SK-N-SH (cell line): ENCODE measurements around the gene EYA3. TPM values are rescaled to one million over a fixed set of nuclear protein-coding genes. Genes with fewer than 3 reads are reported as not detected.

Source experiments
- CTCF ChIA-PET: fragments of 300-600, 350-600 bp; formaldehyde crosslinking; extraction: SDS; loops from one replicate; lab custom pipeline; 2021; lab: Yijun Ruan, JAX
- POLR2A ChIA-PET: fragments of 350-600 bp; sonication (Branson Sonifier 250); formaldehyde crosslinking; extraction: SDS; loops from one replicate; lab custom pipeline; 2020; ENCODE audit warnings: antibody characterized with exemption, inconsistent platforms; lab: Yijun Ruan, JAX
- DNase-seq: peaks from one replicate; pipeline ENCODE4 v3.0.0; 2012
- H2AFZ ChIP-seq: fragments of 200-600 bp; sonication (generic); 2 replicates; pipeline ENCODE4 v1.8.1; 2016; ENCODE audit warnings: antibody characterized with exemption, mild to moderate bottlenecking, low read depth
- H3F3A ChIP-seq: fragments of 200-600 bp; sonication (generic); replicated peaks from 2 replicates; pipeline ENCODE3; 2016; ENCODE audit warnings: antibody characterized with exemption, mild to moderate bottlenecking; ENCODE audit not compliant: insufficient read depth
- H3K27ac ChIP-seq, 2 experiments: fragments of 200-500 bp in 1 of 2; fragments of 200-600 bp in 1 of 2; sonication (Bioruptor generic) in 1 of 2; sonication (generic), shearing (Covaris generic) in 1 of 2; 2 replicates each; pipeline versions ENCODE4 v1.5.1 to v1.6.1; 2014 to 2016; ENCODE audit warnings: low read depth in 2 of 2, inconsistent platforms in 1 of 2, low read length in 1 of 2, mild to moderate bottlenecking in 1 of 2, mixed read lengths in 1 of 2
- H3K27me3 ChIP-seq: fragments of 200-600 bp; sonication (generic), shearing (Covaris generic); 2 replicates; pipeline ENCODE4 v1.6.1; 2016; ENCODE audit warnings: mixed run types; ENCODE audit not compliant: insufficient read depth
- H3K36me3 ChIP-seq, 2 experiments: fragments of 200-500 bp in 1 of 2; fragments of 200-600 bp in 1 of 2; sonication (Bioruptor generic) in 1 of 2; sonication (generic) in 1 of 2; replicated peaks in 1 of 2; 2 replicates each; pipeline versions ENCODE3 to v1.5.1; 2014 to 2016; ENCODE audit warnings: low read length in 1 of 2, mild to moderate bottlenecking in 1 of 2; ENCODE audit not compliant: insufficient read depth in 2 of 2, control insufficient read depth in 1 of 2
- H3K4me1 ChIP-seq, 2 experiments: fragments of 200-500 bp in 1 of 2; fragments of 200-600 bp in 1 of 2; sonication (Bioruptor generic) in 1 of 2; sonication (generic), shearing (Covaris generic) in 1 of 2; 2 replicates each; pipeline versions ENCODE4 v1.5.1 to v1.6.1; 2014 to 2016; ENCODE audit warnings: low read depth in 1 of 2, low read length in 1 of 2, mixed run types in 1 of 2; ENCODE audit not compliant: insufficient read depth in 2 of 2, control insufficient read depth in 1 of 2
- H3K4me2 ChIP-seq: fragments of 200-600 bp; sonication (generic), shearing (Covaris generic); 2 replicates; pipeline ENCODE4 v1.6.1; 2017; ENCODE audit warnings: mixed run types
- H3K4me3 ChIP-seq, 2 experiments: fragments of 200-500 bp in 1 of 2; fragments of 200-600 bp in 1 of 2; sonication (Bioruptor generic) in 1 of 2; sonication (generic), shearing (Covaris generic) in 1 of 2; 2 replicates each; pipeline versions ENCODE4 v1.5.1 to v1.8.1; 2014 to 2016; ENCODE audit warnings: low read depth in 2 of 2, inconsistent platforms in 1 of 2, low read length in 1 of 2, mild to moderate bottlenecking in 1 of 2, mixed read lengths in 1 of 2, moderate library complexity in 1 of 2
- H3K79me2 ChIP-seq: fragments of 200-600 bp; sonication (generic); 2 replicates; pipeline ENCODE4 v1.8.1; 2017; ENCODE audit warnings: mild to moderate bottlenecking; ENCODE audit not compliant: insufficient read depth
- H3K9ac ChIP-seq: fragments of 200-600 bp; sonication (generic); 2 replicates; pipeline ENCODE4 v1.6.1; 2017; ENCODE audit warnings: mixed run types
- H3K9me2 ChIP-seq: fragments of 200-600 bp; sonication (generic); 2 replicates; pipeline ENCODE4 v1.6.1; 2017; ENCODE audit warnings: mixed run types
- H3K9me3 ChIP-seq: fragments of 200-600 bp; sonication (generic); 2 replicates; pipeline ENCODE4 v1.6.1; 2017; ENCODE audit warnings: mixed run types, mild to moderate bottlenecking, moderate library complexity
- H4K20me1 ChIP-seq: fragments of 200-600 bp; sonication (generic); 2 replicates; pipeline ENCODE4 v1.6.1; 2017; ENCODE audit warnings: mild to moderate bottlenecking, mixed run types; ENCODE audit not compliant: insufficient read depth
- CHD2 ChIP-seq: fragments of 150-350 bp; IDR thresholded peaks from 2 replicates; pipeline ENCODE4 v1.6.1; 2018; ENCODE audit warnings: low read length; ENCODE audit not compliant: partially characterized antibody
- EP300 ChIP-seq, 2 experiments: IDR thresholded peaks; 2 replicates each; pipeline versions ENCODE4 v1.4.0 to v1.6.1; 2012; ENCODE audit warnings: borderline replicate concordance in 1 of 2, low read depth in 1 of 2, low read length in 1 of 2
- FOXM1 ChIP-seq: IDR thresholded peaks from 2 replicates; pipeline ENCODE4 v1.4.0; 2012; ENCODE audit warnings: low read depth, mild to moderate bottlenecking
- GABPA ChIP-seq: IDR thresholded peaks from 2 replicates; pipeline ENCODE4 v1.4.0; 2012; ENCODE audit warnings: low read depth, mild to moderate bottlenecking
- JUND ChIP-seq: IDR thresholded peaks from 2 replicates; pipeline ENCODE4 v1.4.0; 2012
- MEF2A ChIP-seq: IDR thresholded peaks from 2 replicates; pipeline ENCODE4 v1.4.0; 2012; ENCODE audit warnings: low read depth, borderline replicate concordance
- NRF1 ChIP-seq: IDR thresholded peaks from 2 replicates; pipeline ENCODE4 v1.6.1; 2012; ENCODE audit warnings: low read depth, mild to moderate bottlenecking, low read length
- POLR2AphosphoS5 ChIP-seq: IDR thresholded peaks from 2 replicates; pipeline ENCODE4 v1.6.1; 2012; ENCODE audit warnings: low read depth, low read length
- RXRA ChIP-seq: IDR thresholded peaks from 2 replicates; pipeline ENCODE4 v1.4.0; 2012; ENCODE audit warnings: low read depth, mild to moderate bottlenecking, borderline replicate concordance
- SIN3A ChIP-seq: IDR thresholded peaks from 2 replicates; pipeline ENCODE4 v1.6.1; 2012; ENCODE audit warnings: low read depth, mild to moderate bottlenecking, low read length, moderate library complexity, borderline replicate concordance
- SMC3 ChIP-seq: IDR thresholded peaks from 2 replicates; pipeline ENCODE4 v1.6.1; 2012; ENCODE audit warnings: low read depth, low read length, improper control_type of control experiment
- TAF1 ChIP-seq: IDR thresholded peaks from 2 replicates; pipeline ENCODE4 v1.6.1; 2012; ENCODE audit warnings: low read depth, mild to moderate bottlenecking, low read length, moderate library complexity, borderline replicate concordance
- TCF12 ChIP-seq: IDR thresholded peaks from 2 replicates; pipeline ENCODE4 v1.4.0; 2012
- TEAD4 ChIP-seq: IDR thresholded peaks from 2 replicates; pipeline ENCODE4 v1.4.0; 2012; ENCODE audit warnings: mild to moderate bottlenecking, borderline replicate concordance; ENCODE audit not compliant: insufficient read depth
- YY1 ChIP-seq: IDR thresholded peaks from 2 replicates; pipeline ENCODE4 v1.4.0; 2012; ENCODE audit warnings: low read depth, mild to moderate bottlenecking
- WGBS: methylation state at CpG from one replicate; pipeline ENCODE4 v1.1.6; 2017; ENCODE audit warnings: low lambda C conversion rate; 5-methylcytosine and 5-hydroxymethylcytosine counted together
- polyA plus RNA-seq, 3 experiments: library from polyadenylated mRNA; depleted of rRNA; stranded (reverse); fragments of >200 nt; gene quantifications; 2 replicates each; pipeline ENCODE4 v1.2.3, GENCODE V29; 2012
- TF ChIP-seq, protein P1 (sequence below): fragments of 200-600 bp; sonication (generic); IDR thresholded peaks from 2 replicates; pipeline ENCODE4 v1.6.1; 2017; ENCODE audit warnings: antibody characterized with exemption, mild to moderate bottlenecking, moderate library complexity
- TF ChIP-seq, protein P2 (sequence below): fragments of 150-350 bp; IDR thresholded peaks from 2 replicates; pipeline ENCODE4 v1.6.1; 2016; ENCODE audit warnings: mild to moderate bottlenecking, low read depth, low read length
- TF ChIP-seq, protein P3 (sequence below): IDR thresholded peaks from 2 replicates; pipeline ENCODE4 v1.4.0; 2012; ENCODE audit warnings: low read depth, borderline replicate concordance
- TF ChIP-seq, protein P4 (sequence below): IDR thresholded peaks from 2 replicates; pipeline ENCODE4; 2012

The EYA3 gene
- polyA plus RNA-seq, 1 of the 3 experiments (the other 2 are of a cell fraction): 6.5 TPM

DNA sequence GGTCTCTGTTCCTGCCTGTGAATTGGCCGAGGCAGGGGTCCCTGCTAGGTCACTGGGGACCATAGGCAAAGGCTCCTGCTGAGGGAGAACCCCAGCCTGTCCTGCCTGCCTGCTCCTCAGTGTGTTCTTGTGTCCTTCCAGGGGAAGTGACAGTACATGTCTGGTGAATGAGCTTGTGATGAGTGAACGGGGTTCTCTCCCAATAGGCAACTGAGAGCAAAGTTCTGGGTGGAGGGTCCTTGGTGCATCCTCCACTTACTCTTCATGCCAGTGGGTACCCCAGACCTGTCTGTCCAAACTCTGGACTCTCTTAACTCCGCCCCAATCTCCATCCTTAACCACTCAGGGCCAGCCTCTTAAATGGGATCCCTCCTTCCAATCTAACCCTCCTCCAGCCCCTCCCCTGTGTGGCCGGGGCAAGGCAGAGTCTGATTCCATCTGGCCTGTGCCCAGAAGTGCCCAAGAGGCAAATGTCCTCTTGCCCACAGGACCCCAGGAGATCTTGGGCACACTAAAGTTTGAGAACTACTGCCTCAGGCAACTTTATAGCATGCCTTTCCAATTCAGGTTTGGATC is 126.7 kb downstream of the EYA3 start (continued):
- TF ChIP-seq, protein P1, sequence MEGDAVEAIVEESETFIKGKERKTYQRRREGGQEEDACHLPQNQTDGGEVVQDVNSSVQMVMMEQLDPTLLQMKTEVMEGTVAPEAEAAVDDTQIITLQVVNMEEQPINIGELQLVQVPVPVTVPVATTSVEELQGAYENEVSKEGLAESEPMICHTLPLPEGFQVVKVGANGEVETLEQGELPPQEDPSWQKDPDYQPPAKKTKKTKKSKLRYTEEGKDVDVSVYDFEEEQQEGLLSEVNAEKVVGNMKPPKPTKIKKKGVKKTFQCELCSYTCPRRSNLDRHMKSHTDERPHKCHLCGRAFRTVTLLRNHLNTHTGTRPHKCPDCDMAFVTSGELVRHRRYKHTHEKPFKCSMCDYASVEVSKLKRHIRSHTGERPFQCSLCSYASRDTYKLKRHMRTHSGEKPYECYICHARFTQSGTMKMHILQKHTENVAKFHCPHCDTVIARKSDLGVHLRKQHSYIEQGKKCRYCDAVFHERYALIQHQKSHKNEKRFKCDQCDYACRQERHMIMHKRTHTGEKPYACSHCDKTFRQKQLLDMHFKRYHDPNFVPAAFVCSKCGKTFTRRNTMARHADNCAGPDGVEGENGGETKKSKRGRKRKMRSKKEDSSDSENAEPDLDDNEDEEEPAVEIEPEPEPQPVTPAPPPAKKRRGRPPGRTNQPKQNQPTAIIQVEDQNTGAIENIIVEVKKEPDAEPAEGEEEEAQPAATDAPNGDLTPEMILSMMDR: no peak
- TF ChIP-seq POLR2AphosphoS5: no peak
- TF ChIP-seq TAF1: no peak
- TF ChIP-seq, protein P2, sequence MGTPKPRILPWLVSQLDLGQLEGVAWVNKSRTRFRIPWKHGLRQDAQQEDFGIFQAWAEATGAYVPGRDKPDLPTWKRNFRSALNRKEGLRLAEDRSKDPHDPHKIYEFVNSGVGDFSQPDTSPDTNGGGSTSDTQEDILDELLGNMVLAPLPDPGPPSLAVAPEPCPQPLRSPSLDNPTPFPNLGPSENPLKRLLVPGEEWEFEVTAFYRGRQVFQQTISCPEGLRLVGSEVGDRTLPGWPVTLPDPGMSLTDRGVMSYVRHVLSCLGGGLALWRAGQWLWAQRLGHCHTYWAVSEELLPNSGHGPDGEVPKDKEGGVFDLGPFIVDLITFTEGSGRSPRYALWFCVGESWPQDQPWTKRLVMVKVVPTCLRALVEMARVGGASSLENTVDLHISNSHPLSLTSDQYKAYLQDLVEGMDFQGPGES: no peak
- no peak for TF ChIP-seq YY1
- no peak for TF ChIP-seq JUND
- no peak for TF ChIP-seq TCF12
- no peak for TF ChIP-seq NRF1
- TF ChIP-seq, all 33 proteins: peak for 0

DNA sequence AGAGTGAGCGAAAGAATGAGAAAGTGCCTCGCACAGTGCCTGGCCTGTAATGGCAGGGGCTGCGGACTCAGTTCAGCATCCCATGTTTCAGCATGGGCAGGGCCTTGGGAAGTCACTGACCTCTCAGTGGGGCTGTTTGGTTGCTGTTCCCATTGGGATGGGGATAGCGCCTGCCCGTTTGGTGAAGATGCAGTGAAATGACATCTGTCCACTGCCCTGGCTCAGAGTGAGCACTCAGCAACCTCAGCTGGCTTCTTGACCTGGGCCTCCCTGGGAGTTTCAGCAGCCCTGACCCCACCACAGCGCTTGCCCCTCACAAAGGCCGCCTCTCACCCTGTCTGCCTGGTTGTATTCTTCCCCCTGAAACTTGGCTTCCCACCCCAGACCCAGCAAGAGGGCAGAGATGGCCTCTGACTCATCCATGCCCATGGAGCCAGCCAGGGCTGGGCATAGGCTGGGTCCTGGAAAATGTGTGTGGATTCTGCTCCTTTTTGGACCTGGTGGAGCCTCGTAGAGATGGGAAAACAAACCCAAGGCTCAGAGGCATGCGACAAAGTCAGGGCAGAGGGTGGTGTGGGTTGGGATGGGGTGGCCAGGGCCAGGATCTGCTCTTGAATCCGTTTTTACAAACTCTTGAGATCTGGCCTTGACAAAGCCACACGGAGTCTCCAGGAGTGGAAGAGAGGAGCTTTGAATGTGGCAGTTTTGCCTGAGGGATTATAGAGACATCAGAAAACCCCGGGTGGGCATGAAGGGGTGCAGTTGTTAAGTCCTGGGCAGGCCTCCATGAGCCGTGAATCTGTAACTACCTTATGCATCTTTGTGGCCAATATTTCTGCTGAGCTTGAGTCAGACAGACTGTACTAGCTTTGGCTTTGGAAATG is 127.4 kb downstream of the EYA3 start:
- Histone ChIP-seq H3K9me2 (no peaks in the 10 kb centered on the region), H3K9ac (no peak overlapping the region), H3K27ac (no peak overlapping the region), H3K79me2 (no peaks in the 10 kb centered on the region), H3K36me3 (no peaks in the 10 kb centered on the region), H3F3A (no peaks in the 10 kb centered on the region), H3K9me3 (no peaks in the 10 kb centered on the region), H3K4me2 (no peak overlapping the region)
- WGBS: 70% methylated on average over 9 of the region's 13 CpGs
- POLR2A ChIA-PET: no interaction called here
- TF ChIP-seq SIN3A (no peak), JUND (no peak), GABPA (no peak), MEF2A (no peak), POLR2AphosphoS5 (no peak), TAF1 (no peak), FOXM1 (no peak), RXRA (no peak), CHD2 (no peak), SMC3 (no peak), TEAD4 (no peak), EP300 (IDR thresholded peaks at IDR 0.05; ENCODE audit: borderline replicate concordance in 1 of 2, low read depth in 1 of 2, low read length in 1 of 2) (no peak)
- TF ChIP-seq, protein P3, sequence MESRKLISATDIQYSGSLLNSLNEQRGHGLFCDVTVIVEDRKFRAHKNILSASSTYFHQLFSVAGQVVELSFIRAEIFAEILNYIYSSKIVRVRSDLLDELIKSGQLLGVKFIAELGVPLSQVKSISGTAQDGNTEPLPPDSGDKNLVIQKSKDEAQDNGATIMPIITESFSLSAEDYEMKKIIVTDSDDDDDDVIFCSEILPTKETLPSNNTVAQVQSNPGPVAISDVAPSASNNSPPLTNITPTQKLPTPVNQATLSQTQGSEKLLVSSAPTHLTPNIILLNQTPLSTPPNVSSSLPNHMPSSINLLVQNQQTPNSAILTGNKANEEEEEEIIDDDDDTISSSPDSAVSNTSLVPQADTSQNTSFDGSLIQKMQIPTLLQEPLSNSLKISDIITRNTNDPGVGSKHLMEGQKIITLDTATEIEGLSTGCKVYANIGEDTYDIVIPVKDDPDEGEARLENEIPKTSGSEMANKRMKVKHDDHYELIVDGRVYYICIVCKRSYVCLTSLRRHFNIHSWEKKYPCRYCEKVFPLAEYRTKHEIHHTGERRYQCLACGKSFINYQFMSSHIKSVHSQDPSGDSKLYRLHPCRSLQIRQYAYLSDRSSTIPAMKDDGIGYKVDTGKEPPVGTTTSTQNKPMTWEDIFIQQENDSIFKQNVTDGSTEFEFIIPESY: no peak
- TF ChIP-seq, protein P4, sequence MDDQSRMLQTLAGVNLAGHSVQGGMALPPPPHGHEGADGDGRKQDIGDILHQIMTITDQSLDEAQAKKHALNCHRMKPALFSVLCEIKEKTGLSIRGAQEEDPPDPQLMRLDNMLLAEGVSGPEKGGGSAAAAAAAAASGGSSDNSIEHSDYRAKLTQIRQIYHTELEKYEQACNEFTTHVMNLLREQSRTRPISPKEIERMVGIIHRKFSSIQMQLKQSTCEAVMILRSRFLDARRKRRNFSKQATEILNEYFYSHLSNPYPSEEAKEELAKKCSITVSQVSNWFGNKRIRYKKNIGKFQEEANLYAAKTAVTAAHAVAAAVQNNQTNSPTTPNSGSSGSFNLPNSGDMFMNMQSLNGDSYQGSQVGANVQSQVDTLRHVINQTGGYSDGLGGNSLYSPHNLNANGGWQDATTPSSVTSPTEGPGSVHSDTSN: no peak
- TF ChIP-seq, all 33 proteins: peak for 0
- H3K4me1 ChIP-seq: no peaks in the 10 kb centered on the region; a peak in 1 of 4 replicates
- DNase-seq: no peak
- H3K27me3 ChIP-seq: no peaks in the 10 kb centered on the region
- H4K20me1 ChIP-seq: no peaks in the 10 kb centered on the region
- CTCF ChIA-PET: interaction anchor here (0.8 to 1.0 kb wide), 2 partner anchors 20 to 103 kb away, joined by 3 read pairs; no protein-coding TSS in a partner anchor
- no peak overlapping the region for H3K4me3 ChIP-seq
- no peak overlapping the region for H2AFZ ChIP-seq
